ENCODE measurements around the gene CCDC51. TPM values are rescaled to one million over a fixed set of nuclear protein-coding genes. Genes with fewer than 3 reads are reported as not detected.

The CCDC51 gene
- polyA plus RNA-seq, 1 donor from 2014 or later: 27.2 TPM

GRCh38 chr3:48431224-48432029 is 8.5 kb downstream of the CCDC51 start:
- TF ChIP-seq MXI1 (conservative IDR thresholded peaks at IDR 0.05; ENCODE audit: poor library complexity, severe bottlenecking): no peak
- no peak for TF ChIP-seq POLR2AphosphoS5 (IDR thresholded peaks at IDR 0.05)
- no peak for TF ChIP-seq SMC3 (conservative IDR thresholded peaks at IDR 0.05; ENCODE audit: poor library complexity)
- TF ChIP-seq EZH2 (IDR thresholded peaks at IDR 0.05; ENCODE audit: borderline replicate concordance, insufficient read depth, low read length, poor library complexity, severe bottlenecking): no peak
- TF ChIP-seq CTCF (IDR thresholded peaks at IDR 0.05; ENCODE audit: poor library complexity, severe bottlenecking): no peak
- no peak for TF ChIP-seq RAD21 (conservative IDR thresholded peaks at IDR 0.05)
- TF ChIP-seq REST (IDR thresholded peaks at IDR 0.05; ENCODE audit: borderline replicate concordance): no peak
- TF ChIP-seq EP300 (conservative IDR thresholded peaks at IDR 0.05; ENCODE audit: poor library complexity, severe bottlenecking): no peak
- TF ChIP-seq TAF1 (IDR thresholded peaks at IDR 0.05; ENCODE audit: low read depth): no peak
- Histone ChIP-seq H3K27ac (ENCODE audit: low read length) (no peak overlapping the region), H3K9me2 (ENCODE audit: insufficient read depth, low read length) (no peaks in the 10 kb centered on the region)

GRCh38 chr3:48430708-48431101 is 9.2 kb downstream of the CCDC51 start:
- TF ChIP-seq EP300 (conservative IDR thresholded peaks at IDR 0.05; ENCODE audit: poor library complexity, severe bottlenecking) (no peak), CTCF (IDR thresholded peaks at IDR 0.05; ENCODE audit: poor library complexity, severe bottlenecking) (no peak), TAF1 (IDR thresholded peaks at IDR 0.05; ENCODE audit: low read depth) (no peak), POLR2AphosphoS5 (IDR thresholded peaks at IDR 0.05) (no peak), SMC3 (conservative IDR thresholded peaks at IDR 0.05; ENCODE audit: poor library complexity) (no peak), REST (IDR thresholded peaks at IDR 0.05; ENCODE audit: borderline replicate concordance) (no peak), EZH2 (IDR thresholded peaks at IDR 0.05; ENCODE audit: borderline replicate concordance, insufficient read depth, low read length, poor library complexity, severe bottlenecking) (no peak)
- H2AFZ ChIP-seq (ENCODE audit: low read depth, low read length): no peak overlapping the region
- no peaks in the 10 kb centered on the region for H3K27me3 ChIP-seq (ENCODE audit: insufficient read depth, low read depth, low read length)
- H4K20me1 ChIP-seq (ENCODE audit: insufficient read depth): no peaks in the 10 kb centered on the region
- H3K27ac ChIP-seq (ENCODE audit: low read length): no peak overlapping the region
- H3K4me3 ChIP-seq (ENCODE audit: low read length): peak overlapping the region; percentile 89
- no peaks in the 10 kb centered on the region for H3K9me2 ChIP-seq (ENCODE audit: insufficient read depth, low read length)
- no peak overlapping the region for H3K9ac ChIP-seq (ENCODE audit: low read length)
- H3K79me2 ChIP-seq (replicated peaks; ENCODE audit: insufficient read depth, low read length): peaks cover 43% of the 10 kb centered on the region
- H3K36me3 ChIP-seq (ENCODE audit: insufficient read depth, low read length): no peaks in the 10 kb centered on the region
- no peak overlapping the region for H3K4me2 ChIP-seq (ENCODE audit: low read length)
- H3F3A ChIP-seq (ENCODE audit: insufficient read depth, low read length, poor library complexity, severe bottlenecking): no peaks in the 10 kb centered on the region
- no peaks in the 10 kb centered on the region for H3K9me3 ChIP-seq (ENCODE audit: low read length)

More at GRCh38 chr3:48431224-48432029, 8.5 kb downstream of the CCDC51 start:
- peaks cover 36% of the 10 kb centered on the region for H3K79me2 ChIP-seq (replicated peaks; ENCODE audit: insufficient read depth, low read length)
- no peaks in the 10 kb centered on the region for H4K20me1 ChIP-seq (ENCODE audit: insufficient read depth)
- no peak overlapping the region for H3K9ac ChIP-seq (ENCODE audit: low read length)
- H3K27me3 ChIP-seq (ENCODE audit: insufficient read depth, low read depth, low read length): no peaks in the 10 kb centered on the region
- H3K36me3 ChIP-seq (ENCODE audit: insufficient read depth, low read length): no peaks in the 10 kb centered on the region
- no peaks in the 10 kb centered on the region for H3K9me3 ChIP-seq (ENCODE audit: low read length)
- no peak overlapping the region for H2AFZ ChIP-seq (ENCODE audit: low read depth, low read length)
- no peak overlapping the region for H3K4me2 ChIP-seq (ENCODE audit: low read length)
- no peaks in the 10 kb centered on the region for H3F3A ChIP-seq (ENCODE audit: insufficient read depth, low read length, poor library complexity, severe bottlenecking)
- no peak overlapping the region for H3K4me3 ChIP-seq (ENCODE audit: low read length)
